Measurements from ENCODE around the gene CHKA. TPM values are rescaled to one million over a fixed set of nuclear protein-coding genes. Genes with fewer than 3 reads are reported as not detected.

The CHKA gene
- total RNA-seq, 2 donors from 2014 or later = 10.9 to 13.8 TPM

DNA sequence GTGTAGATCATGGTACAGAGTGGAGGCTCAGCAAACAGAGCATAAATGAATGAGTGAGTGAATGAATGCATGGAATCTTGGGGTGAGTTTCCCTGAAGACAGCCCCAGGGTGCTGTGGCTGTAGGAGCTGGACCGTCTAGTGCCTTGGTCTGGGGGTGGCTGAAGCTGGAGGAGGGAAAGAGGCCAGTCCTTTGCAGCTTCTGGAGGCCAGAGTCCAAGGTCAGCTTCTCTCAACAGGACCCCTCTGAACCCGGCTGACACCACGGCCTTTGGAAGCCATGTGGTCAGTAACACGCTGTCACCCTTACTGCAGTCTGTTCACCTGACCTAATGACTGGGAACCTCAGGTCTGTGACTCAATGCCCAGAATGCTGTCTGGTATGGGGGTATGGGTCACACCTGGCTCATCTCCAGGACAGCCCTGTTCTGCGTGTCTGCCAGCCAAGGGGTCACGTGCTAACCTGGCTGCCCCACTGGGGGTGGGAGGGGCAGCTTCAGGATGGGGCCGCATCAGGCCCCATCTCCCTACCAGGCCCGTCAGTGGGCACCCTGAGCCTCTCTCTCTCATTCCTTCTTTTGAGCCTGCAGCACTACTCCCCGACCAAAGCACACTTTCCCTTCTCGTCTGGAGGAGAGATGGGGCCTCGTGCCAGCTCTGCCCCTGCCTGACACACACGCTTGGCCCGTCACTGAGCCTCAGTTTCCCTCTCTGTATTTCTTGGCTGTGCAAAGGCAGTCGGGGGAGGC, 24.1 kb upstream of the CHKA start:
- DNase-seq (ENCODE audit: low spot score) = no peak
- intact Hi-C loops (cut with DNase I) = no loop called here

DNA sequence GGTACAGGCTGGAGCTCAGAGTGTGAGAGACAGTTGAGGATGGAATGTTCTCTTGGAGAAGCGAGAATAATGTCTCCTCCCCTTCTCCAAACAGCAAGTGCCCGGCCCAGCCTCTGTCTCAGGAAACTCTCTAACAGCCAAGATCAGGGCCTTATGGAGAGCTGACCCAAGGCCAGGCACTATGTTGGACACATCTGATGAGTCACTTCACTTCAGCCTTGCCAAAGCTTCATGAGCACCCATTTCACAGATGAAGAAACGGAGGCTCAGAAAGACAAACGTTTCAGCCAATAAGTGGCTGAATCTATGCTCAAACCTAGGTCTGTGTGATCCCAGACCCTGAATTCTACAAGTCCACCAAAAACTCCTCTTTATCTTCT, 22.1 kb upstream of the CHKA start:
- no peak for DNase-seq (ENCODE audit: low spot score)
- intact Hi-C loops (cut with DNase I) = loop anchor here in 1 of 2 donors (5.0 kb wide), 1 partner anchor 1514 kb away; no protein-coding TSS in a partner anchor

DNA sequence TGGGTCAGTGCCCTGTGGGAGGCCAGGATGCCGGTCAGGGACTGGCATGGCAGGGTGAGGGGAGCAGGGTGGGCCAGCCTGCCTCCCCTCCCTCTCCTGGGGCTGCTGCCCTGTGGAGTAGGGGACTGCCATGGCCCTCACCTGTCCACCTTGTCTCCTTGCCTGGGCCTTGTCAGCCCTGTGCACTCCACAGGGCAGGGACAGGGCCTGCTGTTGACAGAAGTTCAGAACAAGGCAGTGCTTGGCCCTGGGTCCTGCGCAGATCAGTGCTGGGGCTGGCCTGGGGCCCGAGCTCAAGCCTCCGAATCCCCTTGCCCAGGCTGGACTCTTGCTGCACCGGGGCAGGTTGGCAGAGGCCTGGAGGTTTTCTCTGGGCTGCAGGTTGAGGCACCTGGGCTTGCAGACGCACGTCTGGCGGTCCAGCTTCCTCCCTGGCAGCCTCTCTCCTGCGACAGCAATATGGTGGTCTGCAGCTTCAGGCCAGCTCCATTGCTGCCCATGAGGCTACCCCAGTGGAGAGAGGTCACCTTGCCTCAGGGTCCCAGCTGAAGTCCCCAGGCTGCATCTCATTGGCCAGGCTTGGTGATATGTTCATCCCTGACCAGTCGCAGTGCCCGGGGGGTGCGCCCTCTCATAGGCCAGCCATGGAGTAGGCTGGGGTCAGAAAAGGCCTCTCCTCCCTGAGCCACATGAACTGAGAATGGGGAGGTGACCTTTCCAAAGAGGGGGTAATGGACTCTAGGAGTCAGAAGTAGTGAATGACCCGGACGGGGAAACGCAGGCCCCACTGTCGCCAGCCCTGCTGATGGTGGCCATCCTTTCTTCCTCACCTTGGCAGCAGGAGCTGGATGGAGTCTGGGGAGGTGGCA, 21.5 kb upstream of the CHKA start:
- intact Hi-C loops (cut with DNase I) = loop anchor here in 1 of 2 donors (5.0 kb wide), 1 partner anchor 1515 kb away; no protein-coding TSS in a partner anchor
- no peak for DNase-seq (ENCODE audit: low spot score)

DNA sequence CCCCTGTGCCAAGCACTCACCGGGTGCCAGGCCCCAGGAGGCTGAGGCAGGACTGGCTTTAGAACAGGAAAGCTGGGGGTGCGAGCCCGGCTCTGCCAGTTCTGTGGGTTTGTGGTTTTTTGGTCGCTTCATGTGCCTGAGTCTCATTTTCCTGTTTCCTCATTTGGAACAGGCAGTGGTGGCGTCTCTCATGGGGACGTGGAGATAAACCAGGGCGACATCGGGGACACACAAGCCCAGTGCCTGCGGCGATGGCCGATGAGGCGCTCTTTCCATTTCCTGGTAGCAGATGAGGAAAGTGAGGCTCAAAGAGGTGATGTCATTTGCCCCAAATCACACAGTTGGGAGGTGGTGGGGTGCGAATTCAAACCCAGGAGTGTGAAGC, 20.8 kb upstream of the CHKA start:
- intact Hi-C loops (cut with DNase I) = loop anchor here in 1 of 2 donors (5.0 kb wide), 1 partner anchor 1515 kb away; no protein-coding TSS in a partner anchor
- DNase-seq (ENCODE audit: low spot score) = no peak

DNA sequence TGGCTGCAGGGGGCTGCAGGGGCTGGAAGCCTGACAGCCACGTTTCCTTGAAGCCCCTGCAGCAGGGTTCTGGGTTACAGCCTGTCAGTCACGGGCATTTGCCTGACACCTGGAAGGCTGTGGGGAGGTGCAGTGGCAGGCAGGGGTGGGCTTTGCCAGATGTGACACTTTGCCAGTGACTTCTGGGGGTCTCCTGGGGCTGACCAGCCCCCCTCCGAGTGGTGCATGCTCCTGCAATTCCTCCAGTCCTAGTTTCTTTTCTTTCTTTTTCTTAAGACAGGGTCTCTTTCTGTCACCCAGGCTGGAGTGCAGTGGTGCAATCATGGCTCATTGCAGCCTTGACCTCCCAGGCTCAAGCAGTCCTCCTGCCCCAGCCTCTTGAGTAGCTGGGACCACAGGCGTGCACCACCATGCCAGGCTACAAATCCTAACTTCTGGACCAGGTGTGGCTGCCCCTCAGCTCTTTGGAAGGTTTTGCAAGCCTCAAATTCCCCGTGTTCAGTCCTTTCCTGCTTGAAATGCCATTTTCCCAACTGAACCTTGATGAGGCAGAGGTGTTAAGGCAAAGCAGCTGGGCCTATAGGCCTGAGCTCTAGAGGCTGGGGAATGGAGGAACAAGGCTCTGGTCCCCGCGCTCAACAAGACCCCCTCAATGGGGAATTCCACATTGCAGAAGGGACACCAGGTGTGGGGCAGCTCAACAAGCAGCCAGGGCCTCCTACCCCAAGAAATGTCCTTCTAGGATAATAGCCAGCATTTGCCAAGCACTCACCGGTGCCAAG, 20.2 kb upstream of the CHKA start:
- DNase-seq (ENCODE audit: low spot score) = peak; percentile 52
- intact Hi-C loops (cut with DNase I) = loop anchor here in 1 of 2 donors (5.0 kb wide), 1 partner anchor 1516 kb away; no protein-coding TSS in a partner anchor

DNA sequence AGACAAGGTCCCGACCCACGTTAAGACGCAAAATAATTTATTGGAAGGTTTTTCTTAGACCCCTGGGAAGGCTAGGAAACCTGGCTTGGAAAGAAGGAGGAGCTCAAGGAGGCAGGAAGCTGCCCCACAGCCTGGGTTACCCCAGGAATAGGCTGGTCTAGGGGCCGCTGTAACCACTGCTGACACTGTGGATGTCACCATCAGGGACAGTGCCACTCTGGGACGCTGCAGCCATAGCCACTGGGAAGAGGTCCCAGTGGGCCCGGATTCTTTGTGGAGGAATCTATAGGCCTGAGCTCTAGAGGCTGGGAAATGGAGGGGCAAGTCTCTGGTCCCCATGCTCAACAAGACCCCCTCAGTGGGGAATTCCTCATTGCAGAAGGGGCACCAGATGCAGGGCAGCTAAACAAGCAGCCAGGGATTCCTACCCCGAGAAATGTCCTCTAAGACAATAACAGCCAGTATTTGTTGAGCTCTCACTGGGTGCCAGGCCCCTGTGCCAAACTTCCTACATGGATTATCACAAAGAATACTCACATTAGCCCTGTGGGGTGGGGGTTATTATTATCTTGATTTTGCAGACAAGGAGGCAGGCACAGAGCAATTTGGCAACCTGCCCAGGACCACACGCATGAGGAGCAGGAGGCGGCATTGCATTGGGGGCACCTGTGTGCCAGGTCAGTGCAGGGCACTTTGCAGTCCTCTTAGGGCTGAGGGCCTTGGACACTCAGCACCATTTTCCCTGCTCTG, 19.5 kb upstream of the CHKA start:
- DNase-seq (ENCODE audit: low spot score) = no peak
- intact Hi-C loops (cut with DNase I) = loop anchor here in 1 of 2 donors (5.0 kb wide), 1 partner anchor 1517 kb away; no protein-coding TSS in a partner anchor

DNA sequence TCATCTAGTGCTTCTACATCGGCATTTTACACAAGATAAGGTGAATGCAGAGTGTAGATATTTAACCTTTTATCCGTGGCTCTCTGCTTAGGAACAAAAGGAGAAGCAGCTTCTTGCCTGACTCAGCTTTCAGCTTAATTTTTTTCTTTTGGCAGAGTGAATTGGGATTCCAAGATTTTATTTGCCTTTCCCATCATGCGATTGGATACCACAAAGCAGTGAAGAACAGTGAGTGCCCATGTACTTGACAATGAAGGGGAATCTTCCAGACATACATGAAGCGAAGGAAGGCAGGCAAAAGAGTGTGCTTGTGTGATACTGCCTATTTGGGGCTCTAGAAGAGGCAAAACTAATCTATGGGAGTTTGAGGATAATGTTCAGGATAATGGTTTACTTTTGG, 17.0 kb upstream of the CHKA start:
- DNase-seq (ENCODE audit: low spot score) = no peak
- intact Hi-C loops (cut with DNase I) = no loop called here

DNA sequence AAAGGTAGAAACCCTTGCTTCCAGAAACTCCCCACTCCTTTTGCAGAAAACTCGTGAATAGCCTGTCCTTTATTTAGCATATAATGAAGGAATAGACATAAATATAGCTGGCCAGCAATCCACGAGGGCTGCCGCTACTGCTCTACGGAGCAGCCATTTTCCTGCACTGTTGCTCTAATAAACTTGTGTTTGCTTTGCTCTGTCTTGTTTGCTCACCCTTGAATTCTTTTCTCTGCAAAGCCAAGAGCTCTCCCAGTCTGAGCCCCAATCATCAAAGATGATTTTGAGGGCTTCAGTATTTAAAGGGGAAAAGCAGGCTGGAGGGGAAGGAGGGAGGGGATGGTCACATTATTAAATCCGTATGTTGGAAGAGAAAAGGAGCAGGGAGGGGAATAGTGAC, 16.6 kb upstream of the CHKA start:
- intact Hi-C loops (cut with DNase I) = no loop called here
- DNase-seq (ENCODE audit: low spot score) = peak; percentile 3

DNA sequence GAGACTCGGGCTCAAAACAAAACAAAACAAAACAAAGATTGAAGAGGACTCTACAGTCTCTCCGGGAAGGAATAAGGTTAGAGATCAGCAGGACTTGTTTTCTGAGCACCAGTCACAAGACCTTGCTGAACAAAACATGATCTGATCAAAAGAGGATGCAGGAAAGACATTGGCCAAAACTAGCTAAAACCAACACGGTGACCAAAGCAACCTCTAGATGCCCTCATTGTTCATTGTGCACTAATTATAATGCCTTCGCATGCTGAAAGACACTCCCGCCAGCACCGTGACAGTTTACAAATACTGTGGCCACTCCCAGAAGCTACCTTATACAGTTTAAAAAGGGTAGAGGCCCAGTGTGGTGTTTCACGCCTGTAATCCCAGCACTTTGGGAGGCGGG, 15.7 kb upstream of the CHKA start:
- DNase-seq (ENCODE audit: low spot score) = no peak
- intact Hi-C loops (cut with DNase I) = no loop called here

DNA sequence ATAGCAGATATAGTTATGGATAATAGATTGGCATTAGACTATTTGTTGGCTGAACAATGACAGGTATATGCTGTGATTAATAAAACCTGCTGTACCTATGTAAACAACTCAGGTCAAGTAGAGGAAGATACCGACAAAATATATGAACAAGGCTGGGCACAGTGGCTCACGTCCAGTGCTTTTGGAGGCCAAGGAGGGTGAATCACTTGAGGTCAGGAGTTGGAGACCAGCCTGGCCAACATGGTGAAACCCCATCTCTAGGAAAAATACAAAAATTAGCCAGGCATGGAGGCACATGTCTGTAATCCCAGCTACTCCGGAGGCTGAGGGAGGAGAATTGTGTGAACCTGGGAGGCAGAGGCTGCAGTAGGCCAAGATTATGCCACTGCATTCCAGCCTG, 14.0 kb upstream of the CHKA start:
- peak; percentile 18 for DNase-seq (ENCODE audit: low spot score)
- intact Hi-C loops (cut with DNase I) = no loop called here

DNA sequence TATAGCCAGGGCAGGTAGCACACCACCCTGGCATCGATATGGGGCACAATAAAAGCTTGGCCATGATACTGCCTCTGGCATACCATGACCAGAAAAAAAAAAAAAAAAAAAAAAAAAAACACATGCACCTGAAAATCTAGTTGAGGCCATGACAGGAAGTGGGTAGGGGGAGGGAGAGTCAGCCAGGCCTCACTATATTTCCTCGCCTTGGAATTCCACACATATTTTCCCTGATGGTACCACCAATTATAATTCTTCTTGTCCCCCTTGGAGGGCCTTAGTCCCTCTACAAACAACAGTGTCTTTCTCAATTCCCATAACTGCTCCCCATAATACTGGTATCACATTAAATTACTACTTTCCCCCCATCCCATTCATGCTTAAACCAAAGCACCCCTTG, 12.6 kb upstream of the CHKA start:
- DNase-seq (ENCODE audit: low spot score) = no peak
- intact Hi-C loops (cut with DNase I) = loop anchor here in 1 of 2 donors (5.0 kb wide), 1 partner anchor 554 kb away; no protein-coding TSS in a partner anchor

DNA sequence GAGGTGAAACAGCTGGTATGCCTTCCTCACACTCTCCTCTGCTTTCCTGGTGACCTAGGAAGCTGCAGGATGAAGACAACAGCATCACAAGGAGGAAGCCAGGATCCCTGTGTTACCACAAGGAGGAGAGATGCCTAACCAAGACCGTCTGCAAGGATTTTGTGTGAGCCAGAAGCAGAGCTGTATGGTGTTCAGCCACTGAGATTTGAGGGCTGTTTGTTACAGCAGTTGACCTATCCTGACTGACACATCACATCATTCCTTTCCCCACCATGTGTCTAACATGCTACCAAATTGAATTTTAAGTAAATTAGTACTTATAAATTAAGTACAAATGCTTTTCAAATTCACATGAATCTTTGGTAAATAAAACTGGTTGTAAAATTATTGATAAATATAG, 8.9 kb upstream of the CHKA start:
- DNase-seq (ENCODE audit: low spot score) = no peak
- intact Hi-C loops (cut with DNase I) = loop anchor here in 1 of 2 donors (5.0 kb wide), 1 partner anchor 557 kb away; no protein-coding TSS in a partner anchor

DNA sequence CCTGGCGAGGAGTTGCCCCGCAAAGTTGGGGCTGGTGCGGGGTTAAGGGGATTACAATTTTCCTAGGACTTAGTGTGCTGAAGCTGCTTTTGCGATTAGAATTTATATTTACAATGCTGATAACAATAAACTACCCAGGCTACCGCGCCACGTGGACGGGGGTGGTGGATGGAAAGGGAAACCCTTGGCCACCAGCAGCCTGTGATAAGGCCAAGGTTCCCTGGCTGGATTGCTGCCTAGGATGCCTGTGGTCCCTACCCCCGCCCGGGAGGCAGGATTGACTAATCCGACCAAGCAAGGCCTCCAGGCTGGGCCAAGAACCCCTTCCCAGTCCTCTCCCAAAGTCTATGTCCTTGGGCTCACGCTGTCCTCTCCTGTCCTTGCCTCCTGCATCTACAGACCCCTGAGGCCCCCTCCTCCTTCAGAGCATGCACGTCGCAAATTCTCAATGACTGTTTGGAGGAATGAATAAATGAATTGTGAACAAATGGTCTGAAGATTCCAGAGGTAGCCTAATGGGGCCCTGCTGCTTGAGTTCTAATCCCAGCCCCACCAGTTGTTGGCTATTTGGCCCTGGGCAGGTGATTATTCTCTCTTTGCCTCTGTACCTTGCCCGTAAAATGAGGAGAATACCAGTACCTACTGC, 7.6 kb upstream of the CHKA start:
- intact Hi-C loops (cut with DNase I) = no loop called here
- DNase-seq (ENCODE audit: low spot score) = no peak

DNA sequence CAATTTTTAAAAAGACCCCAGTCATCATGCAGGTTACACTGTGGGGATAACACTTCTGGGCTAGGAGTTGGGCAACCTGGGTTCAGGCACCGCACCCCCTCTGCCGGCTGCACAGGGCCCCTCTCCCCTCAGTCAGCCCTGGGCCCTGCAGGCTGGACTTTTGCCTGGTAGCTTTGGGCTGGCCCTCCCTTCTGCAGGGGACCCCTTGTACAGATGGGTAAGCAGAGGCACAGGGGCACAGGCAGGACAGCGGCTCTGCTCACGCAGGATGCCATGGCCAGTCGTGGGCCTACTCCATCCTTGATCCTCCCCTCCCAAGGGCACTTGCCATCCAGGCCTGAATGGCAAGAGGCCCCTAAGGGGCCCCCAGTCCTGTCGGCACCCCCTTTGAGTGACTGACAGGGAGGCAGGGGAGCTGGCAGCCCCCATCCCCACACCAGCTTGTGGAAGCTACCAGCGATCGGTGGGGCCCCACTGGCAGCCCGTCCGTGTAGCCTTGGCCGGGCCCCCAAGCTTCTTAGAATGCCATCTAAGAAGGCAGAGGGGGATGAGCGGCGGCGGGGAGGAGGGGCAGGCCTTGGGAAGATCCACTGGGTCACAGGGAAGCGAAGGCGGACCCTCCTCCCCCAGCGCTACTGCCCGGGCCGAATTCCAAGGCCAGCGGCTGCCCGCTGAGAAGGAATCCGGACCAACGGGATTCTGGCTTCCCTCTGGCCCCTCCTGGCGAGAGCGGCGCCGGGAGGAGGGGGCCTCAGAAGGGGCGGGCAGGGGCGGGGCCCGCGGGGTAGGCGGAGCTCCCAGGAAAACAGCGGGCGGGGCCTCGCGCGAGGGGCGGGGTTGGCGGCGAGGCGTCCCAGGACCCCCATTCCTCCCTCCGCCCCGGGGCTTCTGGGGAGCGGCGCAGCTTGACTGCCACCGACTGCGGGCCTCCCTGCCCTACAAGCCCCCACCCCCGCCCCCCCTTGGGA, 6.8 kb upstream of the CHKA start:
- intact Hi-C loops (cut with DNase I) = no loop called here
- DNase-seq (ENCODE audit: low spot score) = no peak

DNA sequence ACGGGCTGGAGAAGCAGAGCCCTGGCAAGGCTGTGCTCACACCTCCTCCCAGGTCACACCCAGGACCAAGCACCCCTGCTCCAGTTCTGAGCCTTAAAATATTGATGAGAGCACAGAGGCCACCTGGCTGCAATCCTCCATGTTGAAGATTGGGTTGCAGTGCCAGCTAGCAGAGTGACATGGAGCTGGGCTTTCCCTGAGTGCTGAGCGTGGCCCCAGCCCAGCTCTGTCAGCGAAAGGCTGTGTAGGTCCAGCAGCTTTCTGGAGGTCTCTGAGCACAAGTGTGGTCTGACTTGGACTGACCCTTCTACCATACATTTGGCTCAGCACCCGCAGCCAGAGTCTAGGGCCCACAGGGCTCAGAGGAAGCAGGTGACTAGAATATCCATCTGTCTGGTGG, 4.0 kb upstream of the CHKA start:
- intact Hi-C loops (cut with DNase I) = no loop called here

DNA sequence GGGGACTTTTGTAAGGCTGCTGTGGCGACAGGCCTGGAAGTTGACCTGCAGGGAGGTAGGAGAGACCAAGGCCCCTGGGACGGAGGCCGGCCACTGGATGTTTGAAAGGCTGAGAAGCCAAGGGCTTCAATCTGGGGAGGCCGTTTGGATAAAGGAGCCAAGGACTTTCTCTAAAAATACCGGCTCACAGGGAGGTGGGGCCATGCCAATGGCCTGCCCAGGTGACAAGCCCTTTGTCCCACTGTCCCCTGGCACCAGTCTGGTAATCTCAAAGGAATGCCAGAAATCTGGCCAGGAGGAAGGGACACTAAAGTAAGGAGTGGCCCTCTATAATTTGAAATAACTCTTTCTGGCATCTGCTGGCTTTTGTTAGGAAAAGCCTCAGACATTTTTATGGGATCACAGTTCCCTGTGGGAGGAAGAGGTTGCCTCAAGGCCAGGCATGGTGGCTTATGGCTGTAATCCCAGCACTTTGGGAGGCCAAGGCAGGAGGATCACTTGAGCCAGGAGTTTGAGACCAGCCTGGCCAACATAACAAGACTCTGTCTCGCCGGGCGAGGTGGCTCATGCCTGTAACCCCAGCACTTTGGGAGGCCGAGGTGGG, 1.9 kb upstream of the CHKA start:
- intact Hi-C loops (cut with DNase I) = no loop called here
- peak; percentile 76 for DNase-seq (ENCODE audit: low spot score)

More for the DNA sequence above, 4.0 kb upstream of the CHKA start:
- DNase-seq (ENCODE audit: low spot score) = peak; percentile 32

All from posterior vena cava (tissue), 2 donors.